H1 (cell line): Measurements from ENCODE around the gene HAPLN3. TPM values are rescaled to one million over a fixed set of nuclear protein-coding genes. Genes with fewer than 3 reads are reported as not detected.
"Not testable (repeated sequence)": the region's sequence is repeated elsewhere in the genome, so short reads cannot be mapped to it uniquely, and the experiment has no call there.

Experiments used
- CTCF ChIA-PET: fragments of 300-600 bp; sonication (Branson Sonifier 250); formaldehyde crosslinking; loops from one replicate; lab custom pipeline; 2021; ENCODE audit not compliant: partially characterized antibody; lab: Charles Lee
- POLR2A ChIA-PET: fragments of 300-600 bp; sonication (Branson Sonifier 250); formaldehyde crosslinking; loops from one replicate; lab custom pipeline; 2021; ENCODE audit warnings: inconsistent platforms; ENCODE audit not compliant: partially characterized antibody; lab: Charles Lee
- DNase-seq, 2 experiments: peaks; one replicate each; pipeline versions ENCODE4 v3.0.0 to v3.0.0-alpha.2; 2010 to 2022; ENCODE audit warnings: low spot score in 2 of 2, low read depth in 1 of 2, mixed read lengths in 1 of 2
- FAIRE-seq: peaks from 2 replicates; lab custom pipeline; 2011; peaks lifted over from hg19 to GRCh38; lab: Jason Lieb, UNC
- H2AFZ ChIP-seq: 2 replicates; pipeline ENCODE4 v1.8.1; 2012; ENCODE audit warnings: low read length, inconsistent platforms
- H2AK5ac ChIP-seq: 2 replicates; pipeline ENCODE4 v1.6.1; 2013; ENCODE audit warnings: low read depth, low read length
- H2BK120ac ChIP-seq: replicated peaks from 2 replicates; pipeline ENCODE3; 2013; ENCODE audit warnings: low read depth, low read length, inconsistent platforms
- H2BK12ac ChIP-seq: 2 replicates; pipeline ENCODE4 v1.6.1; 2013; ENCODE audit warnings: low read depth, low read length
- H2BK15ac ChIP-seq: 2 replicates; pipeline ENCODE4 v1.6.1; 2013; ENCODE audit warnings: low read length
- H2BK20ac ChIP-seq: 2 replicates; pipeline ENCODE4 v1.6.1; 2013; ENCODE audit warnings: low read length
- H2BK5ac ChIP-seq: 2 replicates; pipeline ENCODE4 v1.6.1; 2013; ENCODE audit warnings: low read depth, low read length
- H3K14ac ChIP-seq: 2 replicates; pipeline ENCODE4 v1.6.1; 2013; ENCODE audit warnings: inconsistent platforms; ENCODE audit not compliant: insufficient read length
- H3K18ac ChIP-seq: 2 replicates; pipeline ENCODE4 v1.6.1; 2013; ENCODE audit warnings: low read length; ENCODE audit errors: extremely low read depth
- H3K23ac ChIP-seq: 2 replicates; pipeline ENCODE4 v1.6.1; 2013; ENCODE audit warnings: inconsistent platforms; ENCODE audit not compliant: insufficient read length
- H3K23me2 ChIP-seq: 2 replicates; pipeline ENCODE4 v1.6.1; 2013; ENCODE audit warnings: low read depth, low read length
- H3K27ac ChIP-seq: 2 replicates; pipeline ENCODE4 v1.6.1; 2011; ENCODE audit warnings: low read depth, low read length, inconsistent platforms
- H3K27me3 ChIP-seq, 4 experiments: replicated peaks in 1 of 4; 1 replicate in 1 of 4; 2 replicates in 3 of 4; pipeline versions ENCODE4 v1.6.1 to v1.8.1; 2011 to 2013; ENCODE audit warnings: low read length in 3 of 4, mild to moderate bottlenecking in 3 of 4, inconsistent platforms in 2 of 4, mixed read lengths in 2 of 4, moderate library complexity in 1 of 4; ENCODE audit not compliant: control insufficient read depth in 3 of 4, insufficient read depth in 3 of 4; ENCODE audit errors: extremely low read depth in 1 of 4
- H3K36me3 ChIP-seq, 4 experiments: 2 replicates each; pipeline versions ENCODE4 v1.6.1 to v1.8.1; 2011 to 2013; ENCODE audit warnings: mild to moderate bottlenecking in 4 of 4, low read length in 3 of 4, moderate library complexity in 2 of 4, control low read depth in 1 of 4, inconsistent platforms in 1 of 4; ENCODE audit not compliant: insufficient read depth in 4 of 4, control insufficient read depth in 2 of 4
- H3K4ac ChIP-seq: replicated peaks from 2 replicates; pipeline ENCODE3; 2013; ENCODE audit warnings: low read length, low read depth, mixed read lengths, inconsistent platforms; ENCODE audit not compliant: insufficient read length
- H3K4me1 ChIP-seq, 4 experiments: replicated peaks in 1 of 4; 1 replicate in 1 of 4; 2 replicates in 3 of 4; pipeline versions ENCODE4 v1.6.1 to v1.8.1; 2011 to 2013; ENCODE audit warnings: low read length in 3 of 4, inconsistent platforms in 2 of 4, mixed read lengths in 1 of 4; ENCODE audit not compliant: insufficient read depth in 4 of 4, control insufficient read depth in 3 of 4
- H3K4me2 ChIP-seq, 2 experiments: 2 replicates each; pipeline versions ENCODE4 v1.6.1 to v1.8.1; 2011 to 2013; ENCODE audit warnings: low read depth in 2 of 2, low read length in 2 of 2, control low read depth in 1 of 2, inconsistent platforms in 1 of 2, mild to moderate bottlenecking in 1 of 2; ENCODE audit not compliant: insufficient read depth in 1 of 2
- H3K4me3 ChIP-seq, 4 experiments: fragments of 200-600, 300-600 bp in 1 of 4; sonication (generic), shearing (Covaris generic), sonication (Bioruptor Twin) in 1 of 4; 2 replicates each; pipeline versions ENCODE4 v1.5.1 to v1.8.1; 2011 to 2016; ENCODE audit warnings: low read length in 4 of 4, low read depth in 3 of 4, control low read depth in 2 of 4, inconsistent platforms in 2 of 4, mild to moderate bottlenecking in 2 of 4, mixed read lengths in 1 of 4, moderate library complexity in 1 of 4; ENCODE audit not compliant: insufficient read depth in 2 of 4; ENCODE audit errors: extremely low read depth in 1 of 4
- H3K56ac ChIP-seq: replicated peaks from 2 replicates; pipeline ENCODE3; 2013; ENCODE audit warnings: low read depth, mild to moderate bottlenecking, mixed read lengths, low read length, inconsistent platforms; ENCODE audit not compliant: insufficient read length
- H3K79me1 ChIP-seq: 2 replicates; pipeline ENCODE4 v1.6.1; 2013; ENCODE audit warnings: low read depth, low read length, control low read depth
- H3K79me2 ChIP-seq, 2 experiments: 2 replicates each; pipeline versions ENCODE4 v1.6.1 to v1.8.1; 2012 to 2013; ENCODE audit warnings: low read length in 2 of 2, mild to moderate bottlenecking in 2 of 2, inconsistent platforms in 1 of 2; ENCODE audit not compliant: insufficient read depth in 2 of 2, control insufficient read depth in 1 of 2
- H3K9ac ChIP-seq, 4 experiments: replicated peaks in 1 of 4; 1 replicate in 1 of 4; 2 replicates in 3 of 4; pipeline versions ENCODE4 v1.6.1 to v1.8.1; 2011 to 2013; ENCODE audit warnings: low read depth in 3 of 4, low read length in 3 of 4, control low read depth in 2 of 4, mild to moderate bottlenecking in 2 of 4, moderate library complexity in 2 of 4, inconsistent platforms in 1 of 4; ENCODE audit errors: extremely low read depth in 1 of 4
- H3K9me3 ChIP-seq, 2 experiments: 2 replicates each; pipeline versions ENCODE4 v1.6.1 to v1.8.1; 2012 to 2013; ENCODE audit warnings: mild to moderate bottlenecking in 2 of 2, moderate library complexity in 2 of 2, control low read depth in 1 of 2, inconsistent platforms in 1 of 2, low read depth in 1 of 2, low read length in 1 of 2, mixed read lengths in 1 of 2; ENCODE audit not compliant: insufficient read depth in 2 of 2
- H4K20me1 ChIP-seq, 2 experiments: replicated peaks in 1 of 2; 2 replicates each; pipeline versions ENCODE3 to v1.8.1; 2011 to 2013; ENCODE audit warnings: inconsistent platforms in 2 of 2, low read length in 2 of 2, mild to moderate bottlenecking in 1 of 2; ENCODE audit not compliant: insufficient read depth in 2 of 2, control insufficient read depth in 1 of 2
- H4K5ac ChIP-seq: 2 replicates; pipeline ENCODE4 v1.6.1; 2013; ENCODE audit warnings: low read length, low read depth, mixed read lengths, inconsistent platforms; ENCODE audit not compliant: insufficient read length
- H4K8ac ChIP-seq: 2 replicates; pipeline ENCODE4 v1.8.0; 2013; ENCODE audit warnings: mild to moderate bottlenecking, moderate library complexity, low read length, inconsistent platforms; ENCODE audit not compliant: insufficient read depth; ENCODE audit errors: extremely low read depth
- H4K91ac ChIP-seq: replicated peaks from 2 replicates; pipeline ENCODE3; 2013; ENCODE audit warnings: low read length, mixed read lengths, inconsistent platforms; ENCODE audit not compliant: insufficient read length
- WGBS, 2 experiments: shearing (Covaris generic) in 1 of 2; methylation state at CpG; one replicate each; pipeline versions ENCODE4 v1.1.6 to v1.1.7; 2013 to 2015; ENCODE audit warnings: low lambda C conversion rate in 2 of 2, mixed read lengths in 2 of 2, inconsistent platforms in 1 of 2, low coverage in 1 of 2, missing lambda C conversion rate in 1 of 2; ENCODE audit not compliant: insufficient replicate concordance in 2 of 2, insufficient coverage in 1 of 2, insufficient read length in 1 of 2; ENCODE audit errors: extremely low coverage in 1 of 2, missing lambda C conversion rate in 1 of 2; 5-methylcytosine and 5-hydroxymethylcytosine counted together
- polyA plus RNA-seq, 7 experiments: library from polyadenylated mRNA; depleted of rRNA in 3 of 7; stranded (reverse) in 5 of 7; unstranded in 2 of 7; fragments of >200 nt in 5 of 7; fragments of 200-250 nt in 2 of 7; gene quantifications; 1 replicate in 5 of 7; 2 replicates in 1 of 7; 4 replicates in 1 of 7; pipeline versions ENCODE4 v1.2.1 to v1.2.3, GENCODE V29; 2011 to 2013; ENCODE audit warnings: missing spikeins in 2 of 7, mixed read lengths in 2 of 7
- total RNA-seq: library from RNA; stranded (reverse); fragmentation: NEBNext Ultra II Directional; extraction: Animal tissue kit (Norgen Biotek cat#: 25700); gene quantifications from 2 replicates; pipeline ENCODE4 v1.2.1, GENCODE V29; 2021

The HAPLN3 gene
- total and polyA plus RNA-seq, 2 of the 8 experiments (the other 6 are each of a cell fraction or from before 2014, with no cell fraction given): 76.2 to 79.7 TPM

DNA sequence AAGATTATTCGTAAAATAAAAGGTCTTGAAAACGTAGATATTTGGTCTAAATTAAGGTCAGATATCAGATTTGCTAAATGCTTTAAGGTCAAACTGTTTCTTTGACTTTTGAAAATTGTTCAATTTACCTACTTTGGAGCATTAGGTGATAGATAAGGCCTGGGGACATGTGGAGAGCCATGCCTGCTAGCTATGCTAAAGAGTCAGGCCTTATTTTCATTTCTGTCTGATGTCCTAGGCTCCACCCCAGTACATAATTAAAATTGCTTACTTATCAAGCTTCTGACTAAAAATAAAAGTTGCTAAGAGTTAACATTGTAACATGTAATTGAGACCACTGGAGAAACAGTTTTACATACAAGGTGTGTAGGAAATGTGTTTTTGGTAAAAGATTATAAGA lies 30.3 kb upstream of the HAPLN3 start:
- H4K91ac ChIP-seq, H2BK12ac ChIP-seq, H4K5ac ChIP-seq, H3K18ac ChIP-seq, H2AK5ac ChIP-seq, H2BK5ac ChIP-seq, H2BK120ac ChIP-seq, H3K4ac ChIP-seq, H3K14ac ChIP-seq, H3K79me2 ChIP-seq, H3K4me1 ChIP-seq, H3K27me3 ChIP-seq, H4K20me1 ChIP-seq, H2BK15ac ChIP-seq, H2BK20ac ChIP-seq, H3K79me1 ChIP-seq, H2AFZ ChIP-seq, H3K36me3 ChIP-seq, H3K23ac ChIP-seq, H3K9ac ChIP-seq, H4K8ac ChIP-seq, H3K4me2 ChIP-seq, H3K4me3 ChIP-seq, FAIRE-seq, H3K27ac ChIP-seq, H3K23me2 ChIP-seq, DNase-seq, H3K56ac ChIP-seq: not testable (repeated sequence)
- POLR2A ChIA-PET: interaction anchor here (1.7 kb wide), 1 partner anchor 73 kb away, joined by 3 read pairs; no protein-coding TSS in a partner anchor
- peaks cover 8 to 11% of the 10 kb centered on the region in 2 experiments; a peak in 3 of 4 replicates for H3K9me3 ChIP-seq
- CTCF ChIA-PET: interaction anchor here (1.4 to 1.7 kb wide), 2 partner anchors 11 to 21 kb away, joined by 5 to 6 read pairs; no protein-coding TSS in a partner anchor
- 84% methylated on average over 2 of the region's 2 CpGs; no CpG with 5 or more reads in 1 of the 2 experiments for WGBS, 2 experiments

GRCh38 chr15:88920892-88921435 lies 25.6 kb upstream of the HAPLN3 start:
- H3K56ac ChIP-seq, H2BK20ac ChIP-seq, H2BK120ac ChIP-seq, H3K27me3 ChIP-seq, H4K91ac ChIP-seq, H3K79me2 ChIP-seq, H2AFZ ChIP-seq, H3K79me1 ChIP-seq, H3K23ac ChIP-seq, H3K4me1 ChIP-seq, FAIRE-seq, H2BK5ac ChIP-seq, H4K8ac ChIP-seq, H3K9me3 ChIP-seq, H4K5ac ChIP-seq, H3K14ac ChIP-seq, H3K23me2 ChIP-seq, H3K4me2 ChIP-seq, H3K9ac ChIP-seq, H4K20me1 ChIP-seq, H2AK5ac ChIP-seq, H2BK15ac ChIP-seq, H3K4ac ChIP-seq, H3K18ac ChIP-seq, H3K36me3 ChIP-seq, H3K27ac ChIP-seq, H2BK12ac ChIP-seq, H3K4me3 ChIP-seq: not testable (repeated sequence)
- CTCF ChIA-PET: interaction anchor here (2.0 to 2.1 kb wide), 2 partner anchors 16 to 18 kb away, joined by 5 to 9 read pairs; no protein-coding TSS in a partner anchor
- POLR2A ChIA-PET: interaction anchor here (0.6 to 2.3 kb wide), 4 partner anchors 9 to 53 kb away, joined by 3 to 6 read pairs (median 4); no protein-coding TSS in a partner anchor
- peak in 1 of 2 experiments; percentile 38 for DNase-seq
- 91% methylated on average over 9 of the region's 12 CpGs; no CpG with 5 or more reads in 1 of the 2 experiments for WGBS, 2 experiments
